ENCODE results near the gene RELL1. TPM values are rescaled to one million over a fixed set of nuclear protein-coding genes. Genes with fewer than 3 reads are reported as not detected.

RELL1 gene
- total and polyA plus RNA-seq, 10 of the 15 experiments (the other 5 are each of a cell fraction or from before 2014, with no cell fraction given): 0.20 to 10.9 (median 3.9) TPM

GRCh38 chr4:37629713-37630112 lies 56.5 kb downstream of the RELL1 start:
- ChIA-PET SMC1A (ENCODE audit: uncharacterized antibody, unreplicated experiment) (no interaction called here), POLR2A (no interaction called here), RAD21 (ENCODE audit: unreplicated experiment) (no interaction called here), CTCF (no interaction called here)
- FAIRE-seq (no peak), DNase-seq (ENCODE audit: low read depth, low spot score) (no peak), ATAC-seq (no peak)
- Histone ChIP-seq H3K9ac (ENCODE audit: control insufficient read depth, insufficient read depth, low read length) (no peak overlapping the region), H3K4me2 (ENCODE audit: control insufficient read depth, insufficient read depth) (no peak overlapping the region), H4K20me1 (ENCODE audit: control insufficient read depth, insufficient read depth) (no peaks in the 10 kb centered on the region), H3K79me2 (ENCODE audit: control insufficient read depth, insufficient read depth, low read length) (no peaks in the 10 kb centered on the region), H3K36me3 (ENCODE audit: control insufficient read depth in 2 of 2, insufficient read depth in 2 of 2, low read length in 1 of 2) (peaks cover 0 to 7% of the 10 kb centered on the region in 2 experiments; a peak in 3 of 4 replicates), H3K9me3 (replicated peaks; ENCODE audit: control insufficient read depth, insufficient read depth, low read length) (no peaks in the 10 kb centered on the region), H3K27me3 (replicated peaks in 1 of 2; ENCODE audit: control insufficient read depth in 2 of 2, insufficient read depth in 2 of 2, low read length in 1 of 2) (no peaks in the 10 kb centered on the region), H3K27ac (ENCODE audit: control insufficient read depth, insufficient read depth) (no peak overlapping the region), H3K4me1 (ENCODE audit: control insufficient read depth, insufficient read depth, low read length) (peaks cover 6% of the 10 kb centered on the region), H2AFZ (ENCODE audit: control insufficient read depth, low read depth, low read length) (no peak overlapping the region), H3K4me3 (no peak overlapping the region)
- intact Hi-C loops (cut with micrococcal nuclease; ENCODE audit: unreplicated experiment) (loop anchor here (5.0 kb wide), 1 partner anchor 48 kb away; no protein-coding TSS in a partner anchor), in situ Hi-C loops (cut with MboI) (no loop called here)
- TSS peak; percentile 28 for BruUV-seq (replicated peaks)
- 75% methylated on average over 6 of the region's 6 CpGs for WGBS (ENCODE audit: insufficient coverage, insufficient replicate concordance, low lambda C conversion rate, missing lambda C conversion rate)
- TF ChIP-seq USF1 (IDR thresholded peaks at IDR 0.05; ENCODE audit: borderline replicate concordance, extremely low read length, insufficient read depth, low read depth, low read length): no peak
- TF ChIP-seq CHD4 (IDR thresholded peaks at IDR 0.05): no peak
- TF ChIP-seq CUX1 (IDR thresholded peaks at IDR 0.05; ENCODE audit: insufficient replicate concordance, low read depth, low read length): no peak
- TF ChIP-seq MEF2A (IDR thresholded peaks at IDR 0.05; ENCODE audit: insufficient read depth, low read depth, low read length): no peak
